Activated naive CD4-positive, alpha-beta T cell treated with anti-CD3 and anti-CD28 coated beads, Interleukin-2, amount 50 U/mL, for 72 hours (primary cell): ENCODE measurements around the gene LRRTM4. TPM values are rescaled to one million over a fixed set of nuclear protein-coding genes. Genes with fewer than 3 reads are reported as not detected.

Source experiments
- ATAC-seq, 2 donors: fragments of 150-1000 bp; cut with Tn5 transposase; 2 replicates each; pipeline ENCODE4 v1.10.0; 2021; ENCODE audit warnings: mild to moderate bottlenecking in 2 of 2, moderate library complexity in 2 of 2
- DNase-seq, 2 donors: peaks; one replicate each; pipeline ENCODE4 v3.0.0; 2021 to 2022; ENCODE audit warnings: low spot score in 2 of 2
- H3K27ac Mint-ChIP-seq, 2 donors: one replicate each; pipeline ENCODE4 v1.8.0; 2022; ENCODE audit warnings: mild to moderate bottlenecking in 2 of 2, mixed read lengths in 2 of 2
- H3K36me3 Mint-ChIP-seq, 2 donors: one replicate each; pipeline ENCODE4 v1.8.0; 2022; ENCODE audit warnings: mixed read lengths in 2 of 2
- H3K9me3 Mint-ChIP-seq, 2 donors: one replicate each; pipeline ENCODE4 v1.8.0; 2022; ENCODE audit warnings: mixed read lengths in 2 of 2
- total RNA-seq, 2 donors: library from RNA; stranded (reverse); gene quantifications; one replicate each; pipeline ENCODE4 v1.2.3, GENCODE V29; 2022

Gene LRRTM4
- total RNA-seq, 2 donors from 2014 or later, result not detected

GRCh38 chr2:76975752-76976151 is 546.4 kb downstream of the LRRTM4 start:
- Mint-ChIP-seq H3K36me3 (no peaks in the 10 kb centered on the region), H3K27ac (no peak overlapping the region), H3K9me3 (peaks cover 4 to 14% of the 10 kb centered on the region in 2 donors)
- DNase-seq (no peak), ATAC-seq (no peak)

GRCh38 chr2:76973610-76974009 is 548.6 kb downstream of the LRRTM4 start:
- no peak for ATAC-seq
- DNase-seq, result no peak
- H3K27ac Mint-ChIP-seq, result no peak overlapping the region
- H3K36me3 Mint-ChIP-seq, result no peaks in the 10 kb centered on the region
- peaks cover 14 to 18% of the 10 kb centered on the region in 2 donors for H3K9me3 Mint-ChIP-seq

GRCh38 chr2:76965772-76966171 is 556.4 kb downstream of the LRRTM4 start:
- Mint-ChIP-seq H3K36me3 (no peaks in the 10 kb centered on the region), H3K9me3 (peaks cover 22 to 27% of the 10 kb centered on the region in 2 donors), H3K27ac (no peak overlapping the region)
- DNase-seq (no peak), ATAC-seq (no peak)

GRCh38 chr2:76958749-76959148 is 563.4 kb downstream of the LRRTM4 start:
- ATAC-seq (no peak), DNase-seq (no peak)
- Mint-ChIP-seq H3K27ac (no peak overlapping the region), H3K36me3 (no peaks in the 10 kb centered on the region), H3K9me3 (peaks cover 7 to 10% of the 10 kb centered on the region in 2 donors)

- Mint-ChIP-seq H3K9me3 (peaks cover 18 to 20% of the 10 kb centered on the region in 2 donors), H3K27ac (no peak overlapping the region), H3K36me3 (no peaks in the 10 kb centered on the region)
- ATAC-seq (no peak), DNase-seq (no peak)
Measured at GRCh38 chr2:76953733-76954347, 568.3 kb downstream of the LRRTM4 start.

- peaks cover 0 to 7% of the 10 kb centered on the region in 2 donors for H3K36me3 Mint-ChIP-seq
- H3K9me3 Mint-ChIP-seq, result peaks cover 14 to 21% of the 10 kb centered on the region in 2 donors
- DNase-seq, result no peak
- no peak for ATAC-seq
- no peak overlapping the region for H3K27ac Mint-ChIP-seq
Measured at GRCh38 chr2:76946631-76947145, 575.5 kb downstream of the LRRTM4 start.

GRCh38 chr2:76940559-76940958 is 581.6 kb downstream of the LRRTM4 start:
- DNase-seq (no peak), ATAC-seq (no peak)
- peaks cover 0 to 7% of the 10 kb centered on the region in 2 donors for H3K36me3 Mint-ChIP-seq
- peaks cover 16% of the 10 kb centered on the region in 2 donors for H3K9me3 Mint-ChIP-seq
- no peak overlapping the region for H3K27ac Mint-ChIP-seq

- H3K9me3 Mint-ChIP-seq, result peaks cover 4 to 7% of the 10 kb centered on the region in 2 donors
- no peaks in the 10 kb centered on the region for H3K36me3 Mint-ChIP-seq
- ATAC-seq, result no peak
- no peak overlapping the region for H3K27ac Mint-ChIP-seq
- DNase-seq, result no peak
Measured at GRCh38 chr2:76938153-76938552, 584.0 kb downstream of the LRRTM4 start.

- ATAC-seq, result no peak
- Mint-ChIP-seq H3K27ac (no peak overlapping the region), H3K36me3 (no peaks in the 10 kb centered on the region), H3K9me3 (peaks cover 0 to 4% of the 10 kb centered on the region in 2 donors)
- no peak for DNase-seq
Measured at GRCh38 chr2:76932550-76932949, 589.6 kb downstream of the LRRTM4 start.

GRCh38 chr2:76930056-76930744 is 592.0 kb downstream of the LRRTM4 start:
- ATAC-seq (no peak), DNase-seq (no peak)
- Mint-ChIP-seq H3K9me3 (peaks cover 0 to 8% of the 10 kb centered on the region in 2 donors), H3K36me3 (no peaks in the 10 kb centered on the region), H3K27ac (no peak overlapping the region)

- DNase-seq, result no peak
- Mint-ChIP-seq H3K9me3 (peaks cover 0 to 11% of the 10 kb centered on the region in 2 donors), H3K27ac (no peak overlapping the region), H3K36me3 (no peaks in the 10 kb centered on the region)
- ATAC-seq, result no peak
Measured at GRCh38 chr2:76928026-76928425, 594.1 kb downstream of the LRRTM4 start.

GRCh38 chr2:76921006-76921405 is 601.2 kb downstream of the LRRTM4 start:
- no peak overlapping the region for H3K27ac Mint-ChIP-seq
- peaks cover 6 to 7% of the 10 kb centered on the region in 2 donors for H3K9me3 Mint-ChIP-seq
- DNase-seq, result no peak
- ATAC-seq, result no peak
- no peaks in the 10 kb centered on the region for H3K36me3 Mint-ChIP-seq

- no peak for ATAC-seq
- Mint-ChIP-seq H3K9me3 (peaks cover 19 to 24% of the 10 kb centered on the region in 2 donors), H3K36me3 (no peaks in the 10 kb centered on the region), H3K27ac (no peak overlapping the region)
- DNase-seq, result no peak
Measured at GRCh38 chr2:76895469-76895868, 626.7 kb downstream of the LRRTM4 start.

GRCh38 chr2:76870581-76870980 is 651.6 kb downstream of the LRRTM4 start:
- no peak for ATAC-seq
- no peak for DNase-seq
- peaks cover 4% of the 10 kb centered on the region in 2 donors for H3K9me3 Mint-ChIP-seq
- no peaks in the 10 kb centered on the region for H3K36me3 Mint-ChIP-seq
- no peak overlapping the region for H3K27ac Mint-ChIP-seq

GRCh38 chr2:76870011-76870410 is 652.2 kb downstream of the LRRTM4 start:
- peaks cover 0 to 2% of the 10 kb centered on the region in 2 donors for H3K9me3 Mint-ChIP-seq
- H3K36me3 Mint-ChIP-seq, result no peaks in the 10 kb centered on the region
- no peak for DNase-seq
- ATAC-seq, result no peak
- no peak overlapping the region for H3K27ac Mint-ChIP-seq

- no peak for ATAC-seq
- Mint-ChIP-seq H3K36me3 (no peaks in the 10 kb centered on the region), H3K27ac (no peak overlapping the region), H3K9me3 (peaks cover 0 to 4% of the 10 kb centered on the region in 2 donors)
- DNase-seq, result no peak
Measured at GRCh38 chr2:76867854-76868253, 654.3 kb downstream of the LRRTM4 start.

- ATAC-seq, result no peak
- no peak for DNase-seq
- Mint-ChIP-seq H3K9me3 (peaks cover 0 to 9% of the 10 kb centered on the region in 2 donors), H3K36me3 (no peaks in the 10 kb centered on the region), H3K27ac (no peak overlapping the region)
Measured at GRCh38 chr2:76866464-76866863, 655.7 kb downstream of the LRRTM4 start.

GRCh38 chr2:76862901-76863300 is 659.3 kb downstream of the LRRTM4 start:
- no peak overlapping the region for H3K27ac Mint-ChIP-seq
- ATAC-seq (no peak), DNase-seq (no peak)
- H3K36me3 Mint-ChIP-seq, result no peaks in the 10 kb centered on the region
- peaks cover 0 to 13% of the 10 kb centered on the region in 2 donors for H3K9me3 Mint-ChIP-seq
